ENCODE measurements around the gene RPL5.
A peak's percentile ranks its signal among the peaks of the same experiment; 100 is the strongest.

RPL5 gene

DNA sequence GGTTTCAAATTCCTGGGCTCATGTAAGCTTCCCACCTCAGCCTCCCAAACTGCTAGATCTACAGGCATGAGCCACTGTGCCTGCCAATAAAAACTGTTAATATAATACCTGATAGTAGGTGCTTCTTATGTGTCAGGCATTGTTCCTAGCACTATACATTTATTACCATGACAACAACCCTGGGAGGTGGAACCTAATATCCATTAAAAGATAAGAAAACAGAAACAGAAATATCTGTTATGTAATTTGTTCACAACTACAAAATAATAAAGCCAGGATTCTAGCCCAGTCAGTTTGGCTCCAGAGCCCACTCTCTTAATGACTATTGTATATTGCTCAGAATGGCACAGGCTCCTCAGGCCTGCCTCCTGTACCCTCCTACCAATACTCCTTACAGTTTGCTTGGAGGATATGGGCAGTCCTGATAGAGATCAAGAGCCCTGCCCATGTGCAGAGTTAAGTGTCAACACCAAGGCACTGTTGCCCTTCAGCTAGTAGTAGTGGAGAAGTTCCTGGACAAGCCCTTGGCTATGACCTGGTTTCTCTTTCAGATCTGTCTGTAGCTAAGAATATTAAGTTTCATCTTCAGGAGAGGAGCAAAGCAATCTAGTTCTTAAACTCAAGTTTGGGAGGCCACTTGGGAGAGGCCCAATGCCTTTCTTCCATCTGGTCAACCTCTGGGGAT lies 22.4 kb downstream of the RPL5 start:
- TF ChIP-seq, protein P1, sequence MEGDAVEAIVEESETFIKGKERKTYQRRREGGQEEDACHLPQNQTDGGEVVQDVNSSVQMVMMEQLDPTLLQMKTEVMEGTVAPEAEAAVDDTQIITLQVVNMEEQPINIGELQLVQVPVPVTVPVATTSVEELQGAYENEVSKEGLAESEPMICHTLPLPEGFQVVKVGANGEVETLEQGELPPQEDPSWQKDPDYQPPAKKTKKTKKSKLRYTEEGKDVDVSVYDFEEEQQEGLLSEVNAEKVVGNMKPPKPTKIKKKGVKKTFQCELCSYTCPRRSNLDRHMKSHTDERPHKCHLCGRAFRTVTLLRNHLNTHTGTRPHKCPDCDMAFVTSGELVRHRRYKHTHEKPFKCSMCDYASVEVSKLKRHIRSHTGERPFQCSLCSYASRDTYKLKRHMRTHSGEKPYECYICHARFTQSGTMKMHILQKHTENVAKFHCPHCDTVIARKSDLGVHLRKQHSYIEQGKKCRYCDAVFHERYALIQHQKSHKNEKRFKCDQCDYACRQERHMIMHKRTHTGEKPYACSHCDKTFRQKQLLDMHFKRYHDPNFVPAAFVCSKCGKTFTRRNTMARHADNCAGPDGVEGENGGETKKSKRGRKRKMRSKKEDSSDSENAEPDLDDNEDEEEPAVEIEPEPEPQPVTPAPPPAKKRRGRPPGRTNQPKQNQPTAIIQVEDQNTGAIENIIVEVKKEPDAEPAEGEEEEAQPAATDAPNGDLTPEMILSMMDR (IDR thresholded peaks at IDR 0.05; ENCODE audit: borderline replicate concordance, insufficient read depth, low read depth, low read length), result no peak
- H3K4me3 ChIP-seq (ENCODE audit: low read depth, low read length), result no peak overlapping the region

DNA sequence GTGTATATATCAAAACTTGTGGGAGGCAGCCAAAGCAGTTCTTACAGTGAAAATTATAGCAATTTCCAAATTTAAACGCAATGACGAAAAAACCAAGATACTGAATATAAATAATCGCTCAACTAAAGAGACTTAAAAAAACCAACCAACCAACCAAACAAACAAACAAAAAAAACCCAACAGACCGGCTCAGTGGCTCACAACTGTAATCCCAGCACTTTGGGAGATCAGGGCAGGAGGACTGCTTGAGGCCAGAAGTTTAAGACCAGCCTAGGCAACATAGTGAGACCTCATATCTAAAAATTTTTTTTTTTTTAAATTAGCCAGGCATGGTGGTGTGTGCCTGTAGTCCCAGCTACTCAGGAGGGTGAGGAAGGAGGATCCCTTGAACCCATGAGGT lies 23.4 kb downstream of the RPL5 start:
- TF ChIP-seq, protein P1 (IDR thresholded peaks at IDR 0.05; ENCODE audit: borderline replicate concordance, insufficient read depth, low read depth, low read length), result no peak
- H3K4me3 ChIP-seq (ENCODE audit: low read depth, low read length), result no peak overlapping the region

DNA sequence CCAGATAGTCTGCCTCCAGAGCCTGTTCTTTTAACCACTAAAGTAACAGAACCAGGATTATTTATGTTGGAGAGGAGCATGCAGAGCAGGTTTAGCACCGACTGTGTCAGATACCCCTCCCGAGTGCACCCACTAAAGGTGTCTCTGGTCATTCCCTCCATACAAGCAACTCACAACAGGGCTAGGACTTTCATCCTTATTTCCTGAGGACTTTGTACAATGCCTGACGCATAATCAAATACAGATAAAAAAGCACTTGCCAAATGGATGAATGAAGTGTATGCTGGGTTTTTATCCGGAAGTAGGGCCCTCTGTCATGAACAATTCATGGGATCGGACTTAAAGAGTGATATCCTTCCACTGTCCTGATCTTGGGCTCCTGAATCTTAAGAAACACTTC lies 26.0 kb downstream of the RPL5 start:
- H3K4me3 ChIP-seq (ENCODE audit: low read depth, low read length), result no peak overlapping the region
- TF ChIP-seq, protein P1 (IDR thresholded peaks at IDR 0.05; ENCODE audit: borderline replicate concordance, insufficient read depth, low read depth, low read length), result no peak

DNA sequence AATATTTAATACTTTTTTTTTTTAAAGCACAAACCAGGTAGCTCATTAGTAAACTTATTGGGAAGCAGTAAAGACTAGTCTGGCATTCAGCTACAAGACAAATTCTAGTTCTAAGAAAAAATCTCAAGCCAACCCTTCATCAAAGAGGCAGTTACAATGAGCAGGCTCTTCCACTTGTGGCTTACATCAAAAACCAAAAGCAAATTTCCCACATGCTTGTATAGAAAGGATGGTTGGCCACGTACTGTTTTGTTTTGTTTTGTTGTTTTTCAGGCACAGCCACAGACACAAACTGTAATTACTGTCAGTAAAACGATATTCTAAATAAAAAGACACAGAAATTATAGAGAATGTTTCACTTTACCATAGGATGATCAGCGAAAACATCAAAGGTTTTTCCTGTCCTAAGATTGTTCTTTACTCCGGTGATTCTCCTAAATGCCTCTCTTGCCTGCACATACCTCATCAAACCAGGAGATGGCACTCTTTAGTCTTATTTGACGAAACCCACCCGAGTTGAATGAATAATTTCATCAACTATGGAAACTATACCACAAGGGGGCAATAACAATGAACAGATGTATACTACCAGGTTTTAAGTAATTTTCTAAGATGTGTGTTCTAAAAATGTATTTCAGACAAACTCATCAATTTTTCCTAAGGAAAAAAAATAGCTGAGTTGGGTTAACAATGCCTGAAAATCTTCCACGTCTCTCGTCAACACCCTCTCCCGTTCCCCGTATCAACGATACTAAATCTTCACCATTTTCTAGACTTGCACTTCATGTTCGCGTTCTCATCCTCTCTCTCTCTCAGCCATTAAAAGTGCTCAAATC lies 26.9 kb downstream of the RPL5 start:
- no peak overlapping the region for H3K4me3 ChIP-seq (ENCODE audit: low read depth, low read length)
- TF ChIP-seq, protein P1 (IDR thresholded peaks at IDR 0.05; ENCODE audit: borderline replicate concordance, insufficient read depth, low read depth, low read length), result peak; percentile 72; the same call in 1 of the 2 replicates

DNA sequence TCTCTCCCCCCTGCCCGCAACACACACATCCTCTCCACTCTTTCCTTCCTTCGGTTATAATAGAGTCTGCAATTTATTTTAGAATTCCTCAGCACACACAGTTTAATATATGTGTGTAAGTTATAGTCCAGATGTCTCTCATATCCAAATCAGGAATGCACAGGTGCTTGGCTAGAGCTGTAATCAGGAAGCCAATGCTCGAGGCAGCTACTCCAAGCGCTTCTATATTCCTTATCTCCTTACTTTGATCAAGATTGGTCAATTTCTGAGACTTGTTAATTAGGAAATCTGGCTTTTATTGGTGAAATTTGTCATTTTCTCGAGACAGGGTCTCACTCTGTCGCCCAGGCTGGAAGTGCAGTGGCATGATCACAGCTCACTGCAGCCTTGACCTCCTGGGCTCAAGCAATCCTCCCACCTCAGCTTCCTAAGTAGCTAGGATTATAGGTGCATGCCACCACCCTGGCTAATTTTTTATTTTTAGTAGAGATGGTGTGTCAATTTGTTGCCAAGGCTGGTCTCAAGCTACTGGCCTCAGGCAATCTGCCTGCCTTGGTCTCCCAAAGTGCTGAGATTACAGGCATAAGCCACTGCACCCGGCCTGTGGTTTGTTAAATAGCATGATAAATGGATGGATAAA lies 27.7 kb downstream of the RPL5 start:
- TF ChIP-seq, protein P1 (IDR thresholded peaks at IDR 0.05; ENCODE audit: borderline replicate concordance, insufficient read depth, low read depth, low read length), result no peak
- H3K4me3 ChIP-seq (ENCODE audit: low read depth, low read length), result no peak overlapping the region

DNA sequence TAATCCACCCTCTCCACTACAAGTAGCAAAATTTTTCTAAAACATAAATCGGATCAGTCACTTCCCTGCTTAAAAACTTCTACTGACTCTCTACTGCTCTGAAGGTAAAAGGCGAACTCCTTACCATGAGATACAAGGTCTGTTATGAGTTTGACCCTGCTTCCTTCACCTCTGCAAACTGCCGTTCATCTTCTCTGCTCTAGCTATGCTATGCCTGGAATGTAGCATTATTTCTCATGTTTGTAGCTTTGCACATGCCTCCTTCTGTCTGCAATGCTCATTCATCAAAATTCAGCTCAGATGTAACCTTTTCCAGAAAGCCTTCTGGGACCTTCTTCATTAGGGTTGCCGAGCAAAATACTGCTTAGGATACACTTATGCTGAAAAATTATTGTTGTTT lies 30.8 kb downstream of the RPL5 start:
- no peak overlapping the region for H3K4me3 ChIP-seq (ENCODE audit: low read depth, low read length)
- TF ChIP-seq, protein P1 (IDR thresholded peaks at IDR 0.05; ENCODE audit: borderline replicate concordance, insufficient read depth, low read depth, low read length), result no peak

Data from GM12875 (cell line).